OCI-LY7 (cell line): ENCODE measurements around the gene CSTB. TPM values are rescaled to one million over a fixed set of nuclear protein-coding genes. Genes with fewer than 3 reads are reported as not detected.
A peak's percentile ranks its signal among the peaks of the same experiment; 100 is the strongest.

Experiments
- Bru-seq: library from RNA; stranded (reverse); fragments of 400-500 nt; gene quantifications from one replicate; lab custom pipeline; 2021; lab: Mats Ljungman, UMichigan
- BruChase-seq, 2 experiments: library from RNA; stranded (reverse); fragments of 400-500 nt; gene quantifications; one replicate each; lab custom pipeline; 2021; lab: Mats Ljungman, UMichigan
- BruUV-seq: library from RNA; stranded (reverse); fragments of 400-500 nt; replicated peaks from 2 replicates; lab custom pipeline; 2021; lab: Mats Ljungman, UMichigan
- CTCF ChIA-PET: fragments of 300-600 bp; sonication (Branson Sonifier 250); formaldehyde crosslinking; loops from one replicate; lab custom pipeline; 2022; ENCODE audit warnings: antibody characterized with exemption; ENCODE audit not compliant: unreplicated experiment; lab: Charles Lee
- POLR2A ChIA-PET: fragments of 300-600 bp; sonication (Branson Sonifier 250); formaldehyde crosslinking; loops from one replicate; lab custom pipeline; 2022; ENCODE audit warnings: antibody characterized with exemption; lab: Charles Lee
- DNase-seq: peaks from one replicate; pipeline ENCODE4 v3.0.0-alpha.2; 2015; ENCODE audit warnings: low spot score
- H2AFZ ChIP-seq: fragments of 200-600 bp; sonication (generic), shearing (Covaris generic); 2 replicates; pipeline ENCODE4 v1.6.1; 2014; ENCODE audit warnings: mild to moderate bottlenecking, antibody characterized with exemption, low read length, moderate library complexity
- H3K27ac ChIP-seq: fragments of 200-600 bp; sonication (generic); 2 replicates; pipeline ENCODE4 v1.5.1; 2014; ENCODE audit warnings: mixed run types, low read depth, mild to moderate bottlenecking, moderate library complexity, low read length, inconsistent platforms; ENCODE audit not compliant: poor library complexity, severe bottlenecking
- H3K36me3 ChIP-seq: fragments of 200-600 bp; sonication (generic); 2 replicates; pipeline ENCODE4 v1.6.1; 2014; ENCODE audit warnings: mild to moderate bottlenecking, antibody characterized with exemption, low read length, moderate library complexity, mixed read lengths; ENCODE audit not compliant: insufficient read depth
- H3K4me1 ChIP-seq: fragments of 200-600 bp; sonication (generic); 2 replicates; pipeline ENCODE4 v1.5.1; 2014; ENCODE audit warnings: mild to moderate bottlenecking, low read length; ENCODE audit not compliant: insufficient read depth, poor library complexity, severe bottlenecking
- H3K4me2 ChIP-seq: fragments of 200-600 bp; sonication (generic); 2 replicates; pipeline ENCODE4 v1.6.1; 2014; ENCODE audit warnings: mild to moderate bottlenecking, low read length
- H3K4me3 ChIP-seq: fragments of 200-600 bp; sonication (generic); 2 replicates; pipeline ENCODE4 v1.5.1; 2014; ENCODE audit warnings: mild to moderate bottlenecking, low read depth, low read length; ENCODE audit not compliant: poor library complexity, severe bottlenecking
- H3K79me2 ChIP-seq: fragments of 200-600 bp; sonication (generic); 2 replicates; pipeline ENCODE4 v1.6.1; 2016; ENCODE audit warnings: low read depth, mild to moderate bottlenecking, low read length, moderate library complexity, mixed read lengths; ENCODE audit not compliant: insufficient read depth
- H3K9me2 ChIP-seq: fragments of 200-600 bp; sonication (generic); 2 replicates; pipeline ENCODE4 v1.6.1; 2016; ENCODE audit warnings: mild to moderate bottlenecking, low read length, mixed read lengths; ENCODE audit not compliant: insufficient read depth
- H3K9me3 ChIP-seq: fragments of 200-600 bp; sonication (generic); 2 replicates; pipeline ENCODE4 v1.6.1; 2014; ENCODE audit warnings: mild to moderate bottlenecking, mixed run types, low read length, mixed read lengths
- H4K20me1 ChIP-seq: fragments of 200-600 bp; sonication (generic); 2 replicates; pipeline ENCODE4 v1.6.1; 2014; ENCODE audit warnings: mild to moderate bottlenecking, antibody characterized with exemption, low read length, moderate library complexity, mixed read lengths; ENCODE audit not compliant: insufficient read depth
- CTCF ChIP-seq: fragments of 200-600 bp; sonication (generic); conservative IDR thresholded peaks from 2 replicates; pipeline ENCODE4 v1.5.1; 2014; ENCODE audit warnings: mild to moderate bottlenecking, antibody characterized with exemption, low read length, moderate library complexity, mixed read lengths
- EZH2phosphoT487 ChIP-seq: fragments of 200-600 bp; sonication (generic); IDR thresholded peaks from 2 replicates; pipeline ENCODE4 v1.6.1; 2018; ENCODE audit warnings: low read depth, borderline replicate concordance, mild to moderate bottlenecking, mixed run types, antibody characterized with exemption, low read length, moderate library complexity, mixed read lengths
- intact Hi-C: fragments of 100-400 bp; cut with micrococcal nuclease; formaldehyde crosslinking; loops from one replicate; pipeline ENCODE4 v1.10.0; 2022; ENCODE audit not compliant: unreplicated experiment
- long read RNA-seq: library from polyadenylated mRNA; stranded (forward); transcript quantifications from one replicate; pipeline ENCODE4 v2.0.0, GENCODE V29; 2022
- total RNA-seq, 2 experiments: library from RNA; depleted of rRNA in 1 of 2; stranded (reverse); fragments of >200 nt in 1 of 2; shearing (Covaris generic) in 1 of 2; gene quantifications; 2 replicates each; pipeline ENCODE4 v1.2.3, GENCODE V29; 2014 to 2022

The CSTB gene
- 12.5 and 15.6 TPM in 2 replicates for total RNA-seq (2014; rRNA removed; shearing (Covaris generic))
- 26.7 and 33.3 TPM in 2 replicates for total RNA-seq (2022)
- percentile 69 among the genes with signal in this experiment for Bru-seq, nascent RNA
- BruChase-seq, experiment 1, labeled RNA remaining after a 6-hour chase: percentile 91 among the genes with signal in this experiment
- percentile 72 among the genes with signal in this experiment for BruChase-seq, experiment 2, labeled RNA remaining after a 2-hour chase
- long read RNA-seq, transcript CSTB-201 (3 exons, 2,164 nt): major isoform, 40 of 44 reads
- long read RNA-seq, partial matches to known transcripts: 1 of 44 reads
- long read RNA-seq, other reads (novel, unspliced or antisense): 0 of 44 reads

GRCh38 chr21:43775795-43776430, at the start of gene CSTB:
Gene CSTB, minus strand, starts transcription at chr21:43776308. Its CDS starts 39 bp downstream, at chr21:43776269.
- peak; percentile 80 for DNase-seq
- peaks cover 22% of the 10 kb centered on the region for H3K36me3 ChIP-seq
- peak within 1 kb of the TSS; percentile 60 for H2AFZ ChIP-seq
- no peaks in the 10 kb centered on the region for H3K79me2 ChIP-seq
- TF ChIP-seq EZH2phosphoT487 (no peak), CTCF (peak; percentile 35; the same call in 1 of the 2 replicates)
- peak within 1 kb of the TSS; percentile 90 for H3K4me3 ChIP-seq
- peaks cover 27% of the 10 kb centered on the region for H3K4me1 ChIP-seq
- peak within 1 kb of the TSS; percentile 48 for H3K27ac ChIP-seq
- intact Hi-C loops: loop anchor here (5.0 to 10.0 kb wide), 2 partner anchors 59 to 111 kb away; partner anchors contain the start of gene PDXK
- BruUV-seq: no TSS peak
- no peaks in the 10 kb centered on the region for H3K9me2 ChIP-seq
- peak within 1 kb of the TSS; percentile 79 for H3K4me2 ChIP-seq
- no peaks in the 10 kb centered on the region for H4K20me1 ChIP-seq
- ChIA-PET CTCF (no interaction called here), POLR2A (no interaction called here)
- H3K9me3 ChIP-seq: no peaks in the 10 kb centered on the region

GRCh38 chr21:43825242-43825935, 49.3 kb upstream of the CSTB start:
- Histone ChIP-seq H3K9me3 (no peaks in the 10 kb centered on the region), H3K79me2 (no peaks in the 10 kb centered on the region), H3K4me2 (no peak overlapping the region), H3K4me1 (no peaks in the 10 kb centered on the region), H3K36me3 (no peaks in the 10 kb centered on the region), H3K27ac (no peak overlapping the region), H2AFZ (no peak overlapping the region), H3K4me3 (no peak overlapping the region), H4K20me1 (no peaks in the 10 kb centered on the region), H3K9me2 (no peaks in the 10 kb centered on the region)
- intact Hi-C loops: no loop called here
- no TSS peak for BruUV-seq
- no peak for TF ChIP-seq CTCF
- no peak for TF ChIP-seq EZH2phosphoT487
- DNase-seq: no peak
- ChIA-PET CTCF (no interaction called here), POLR2A (interaction anchor here (0.6 to 0.7 kb wide), 2 partner anchors 7 to 37 kb away, joined by 3 to 4 read pairs; no protein-coding TSS in a partner anchor)
